Measurements from ENCODE around the gene SOX6.

Gene SOX6

GRCh38 chr11:16356057-16356760 is at the start of gene SOX6:
TSS of gene SOX6 (minus strand) at chr11:16356546. CDS start at chr11:16341248, 15,298 bp downstream.
- Histone ChIP-seq H3K9me3 (ENCODE audit: control insufficient read depth, insufficient read depth, low read length) (no peaks in the 10 kb centered on the region), H3K4me1 (ENCODE audit: control insufficient read depth, insufficient read depth, low read length) (no peaks in the 10 kb centered on the region), H3K4me3 (ENCODE audit: low read length) (no peak within 1 kb of the TSS), H3K27me3 (ENCODE audit: control insufficient read depth, insufficient read depth, low read length) (no peaks in the 10 kb centered on the region), H3K36me3 (ENCODE audit: control insufficient read depth, insufficient read depth, low read length) (no peaks in the 10 kb centered on the region), H3K27ac (ENCODE audit: low read length) (no peak within 1 kb of the TSS)
- no CpG with 5 or more reads among the region's 3 CpGs for WGBS (ENCODE audit: insufficient coverage, insufficient read length)
- no peak for DNase-seq (ENCODE audit: low read depth, low spot score)

GRCh38 chr11:16404781-16405285 is 48.5 kb upstream of the SOX6 start:
- peaks cover 35% of the 10 kb centered on the region for H3K27me3 ChIP-seq (ENCODE audit: control insufficient read depth, insufficient read depth, low read length)
- no peak overlapping the region for H3K4me3 ChIP-seq (ENCODE audit: low read length)
- DNase-seq (ENCODE audit: low read depth, low spot score), result no peak
- H3K9me3 ChIP-seq (ENCODE audit: control insufficient read depth, insufficient read depth, low read length), result no peaks in the 10 kb centered on the region
- no CpG with 5 or more reads among the region's 4 CpGs for WGBS (ENCODE audit: insufficient coverage, insufficient read length)
- H3K36me3 ChIP-seq (ENCODE audit: control insufficient read depth, insufficient read depth, low read length), result no peaks in the 10 kb centered on the region
- no peaks in the 10 kb centered on the region for H3K4me1 ChIP-seq (ENCODE audit: control insufficient read depth, insufficient read depth, low read length)
- no peak overlapping the region for H3K27ac ChIP-seq (ENCODE audit: low read length)

DNA sequence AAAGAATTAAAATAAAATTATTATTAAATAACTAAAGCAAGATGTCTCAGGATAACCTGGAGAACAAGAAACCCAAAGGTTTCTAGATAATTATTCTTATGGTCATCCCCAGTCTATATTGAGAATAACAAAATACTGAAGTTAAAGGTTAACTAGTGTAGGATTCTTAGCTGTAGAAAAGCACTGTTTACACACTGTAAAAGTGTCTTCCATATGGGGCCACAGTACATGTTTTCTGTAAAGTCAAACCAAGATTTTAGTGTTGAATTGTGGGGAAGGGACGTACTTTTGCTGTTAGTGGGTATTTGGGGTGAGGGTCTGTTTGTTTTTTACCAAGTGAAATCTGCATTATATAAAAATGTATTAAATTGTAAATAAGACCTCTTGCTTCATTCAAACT is 47.5 kb upstream of the SOX6 start:
- WGBS (ENCODE audit: insufficient coverage, insufficient read length), result 100% methylated on average over 1 of the region's 1 CpG
- peaks cover 39% of the 10 kb centered on the region for H3K27me3 ChIP-seq (ENCODE audit: control insufficient read depth, insufficient read depth, low read length)
- H3K4me1 ChIP-seq (ENCODE audit: control insufficient read depth, insufficient read depth, low read length), result no peaks in the 10 kb centered on the region
- no peak overlapping the region for H3K4me3 ChIP-seq (ENCODE audit: low read length)
- no peak for DNase-seq (ENCODE audit: low read depth, low spot score)
- no peaks in the 10 kb centered on the region for H3K9me3 ChIP-seq (ENCODE audit: control insufficient read depth, insufficient read depth, low read length)
- H3K36me3 ChIP-seq (ENCODE audit: control insufficient read depth, insufficient read depth, low read length), result no peaks in the 10 kb centered on the region
- H3K27ac ChIP-seq (ENCODE audit: low read length), result no peak overlapping the region

GRCh38 chr11:16403448-16403803 is 47.1 kb upstream of the SOX6 start:
- H3K36me3 ChIP-seq (ENCODE audit: control insufficient read depth, insufficient read depth, low read length), result no peaks in the 10 kb centered on the region
- H3K27me3 ChIP-seq (ENCODE audit: control insufficient read depth, insufficient read depth, low read length), result peaks cover 39% of the 10 kb centered on the region
- no CpG with 5 or more reads among the region's 2 CpGs for WGBS (ENCODE audit: insufficient coverage, insufficient read length)
- H3K4me3 ChIP-seq (ENCODE audit: low read length), result no peak overlapping the region
- DNase-seq (ENCODE audit: low read depth, low spot score), result no peak
- H3K9me3 ChIP-seq (ENCODE audit: control insufficient read depth, insufficient read depth, low read length), result no peaks in the 10 kb centered on the region
- no peaks in the 10 kb centered on the region for H3K4me1 ChIP-seq (ENCODE audit: control insufficient read depth, insufficient read depth, low read length)
- no peak overlapping the region for H3K27ac ChIP-seq (ENCODE audit: low read length)

GRCh38 chr11:16402654-16403447 is 46.5 kb upstream of the SOX6 start:
- Histone ChIP-seq H3K4me3 (ENCODE audit: low read length) (no peak overlapping the region), H3K9me3 (ENCODE audit: control insufficient read depth, insufficient read depth, low read length) (no peaks in the 10 kb centered on the region), H3K27ac (ENCODE audit: low read length) (no peak overlapping the region), H3K27me3 (ENCODE audit: control insufficient read depth, insufficient read depth, low read length) (peaks cover 41% of the 10 kb centered on the region), H3K4me1 (ENCODE audit: control insufficient read depth, insufficient read depth, low read length) (no peaks in the 10 kb centered on the region), H3K36me3 (ENCODE audit: control insufficient read depth, insufficient read depth, low read length) (no peaks in the 10 kb centered on the region)
- peak; percentile 70 for DNase-seq (ENCODE audit: low read depth, low spot score)
- no CpG with 5 or more reads among the region's 5 CpGs for WGBS (ENCODE audit: insufficient coverage, insufficient read length)

DNA sequence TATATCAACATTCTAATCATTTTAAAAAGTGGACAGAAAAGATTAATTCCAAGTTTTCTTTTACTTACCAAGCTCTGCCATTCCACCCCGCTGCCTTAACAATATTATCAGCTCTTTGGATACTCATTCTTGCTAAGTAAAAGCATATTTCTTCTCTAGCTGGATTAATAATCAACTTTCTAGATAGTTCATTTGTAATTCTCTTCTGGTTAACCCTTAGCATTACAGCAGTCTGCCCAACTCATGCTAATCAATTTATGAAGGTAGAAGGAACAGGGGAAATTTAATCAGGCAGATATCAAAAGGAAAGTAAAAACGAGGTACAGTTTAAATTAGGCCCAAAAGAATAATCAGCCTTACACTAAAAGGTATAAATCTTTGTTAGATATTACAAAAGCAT is 41.0 kb upstream of the SOX6 start:
- Histone ChIP-seq H3K4me3 (ENCODE audit: low read length) (no peak overlapping the region), H3K36me3 (ENCODE audit: control insufficient read depth, insufficient read depth, low read length) (no peaks in the 10 kb centered on the region), H3K27ac (ENCODE audit: low read length) (no peak overlapping the region), H3K4me1 (ENCODE audit: control insufficient read depth, insufficient read depth, low read length) (no peaks in the 10 kb centered on the region), H3K27me3 (ENCODE audit: control insufficient read depth, insufficient read depth, low read length) (peaks cover 18% of the 10 kb centered on the region), H3K9me3 (ENCODE audit: control insufficient read depth, insufficient read depth, low read length) (no peaks in the 10 kb centered on the region)
- no CpG with 5 or more reads among the region's 2 CpGs for WGBS (ENCODE audit: insufficient coverage, insufficient read length)
- DNase-seq (ENCODE audit: low read depth, low spot score), result no peak

GRCh38 chr11:16395601-16396000 is 39.3 kb upstream of the SOX6 start:
- no peak overlapping the region for H3K27ac ChIP-seq (ENCODE audit: low read length)
- H3K4me3 ChIP-seq (ENCODE audit: low read length), result no peak overlapping the region
- peaks cover 10% of the 10 kb centered on the region for H3K27me3 ChIP-seq (ENCODE audit: control insufficient read depth, insufficient read depth, low read length)
- no peaks in the 10 kb centered on the region for H3K4me1 ChIP-seq (ENCODE audit: control insufficient read depth, insufficient read depth, low read length)
- H3K36me3 ChIP-seq (ENCODE audit: control insufficient read depth, insufficient read depth, low read length), result no peaks in the 10 kb centered on the region
- H3K9me3 ChIP-seq (ENCODE audit: control insufficient read depth, insufficient read depth, low read length), result no peaks in the 10 kb centered on the region
- no peak for DNase-seq (ENCODE audit: low read depth, low spot score)
- no CpG with 5 or more reads among the region's 1 CpG for WGBS (ENCODE audit: insufficient coverage, insufficient read length)

DNA sequence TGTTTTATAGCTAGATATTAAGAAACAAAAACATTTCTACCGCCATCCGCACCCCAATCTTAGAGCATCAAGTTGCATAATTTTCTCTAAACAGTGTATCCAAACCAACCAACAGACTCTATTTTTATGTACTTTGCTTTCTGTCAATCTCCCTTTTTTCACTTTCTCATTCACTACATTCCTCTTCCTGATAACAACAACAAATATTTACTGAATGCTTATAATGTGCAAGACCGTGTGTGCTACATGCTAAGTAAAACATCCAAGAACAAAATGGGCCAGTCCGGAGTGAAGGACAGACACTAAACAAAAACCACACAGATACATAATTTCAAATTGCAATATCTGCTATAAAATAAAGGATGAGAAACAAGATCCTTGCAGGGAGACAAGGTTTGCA is 38.6 kb upstream of the SOX6 start:
- H3K4me1 ChIP-seq (ENCODE audit: control insufficient read depth, insufficient read depth, low read length), result no peaks in the 10 kb centered on the region
- H3K9me3 ChIP-seq (ENCODE audit: control insufficient read depth, insufficient read depth, low read length), result no peaks in the 10 kb centered on the region
- no peak overlapping the region for H3K4me3 ChIP-seq (ENCODE audit: low read length)
- no peaks in the 10 kb centered on the region for H3K36me3 ChIP-seq (ENCODE audit: control insufficient read depth, insufficient read depth, low read length)
- WGBS (ENCODE audit: insufficient coverage, insufficient read length), result no CpG with 5 or more reads among the region's 4 CpGs
- no peak for DNase-seq (ENCODE audit: low read depth, low spot score)
- H3K27me3 ChIP-seq (ENCODE audit: control insufficient read depth, insufficient read depth, low read length), result peaks cover 10% of the 10 kb centered on the region
- no peak overlapping the region for H3K27ac ChIP-seq (ENCODE audit: low read length)

GRCh38 chr11:16393340-16393739 is 37.0 kb upstream of the SOX6 start:
- Histone ChIP-seq H3K4me1 (ENCODE audit: control insufficient read depth, insufficient read depth, low read length) (no peaks in the 10 kb centered on the region), H3K27me3 (ENCODE audit: control insufficient read depth, insufficient read depth, low read length) (peaks cover 7% of the 10 kb centered on the region; the same call in 1 of the 2 replicates), H3K27ac (ENCODE audit: low read length) (no peak overlapping the region), H3K36me3 (ENCODE audit: control insufficient read depth, insufficient read depth, low read length) (no peaks in the 10 kb centered on the region), H3K4me3 (ENCODE audit: low read length) (no peak overlapping the region), H3K9me3 (ENCODE audit: control insufficient read depth, insufficient read depth, low read length) (no peaks in the 10 kb centered on the region)
- DNase-seq (ENCODE audit: low read depth, low spot score), result no peak

- Histone ChIP-seq H3K4me3 (ENCODE audit: low read length) (no peak overlapping the region), H3K4me1 (ENCODE audit: control insufficient read depth, insufficient read depth, low read length) (no peaks in the 10 kb centered on the region), H3K27ac (ENCODE audit: low read length) (no peak overlapping the region), H3K9me3 (ENCODE audit: control insufficient read depth, insufficient read depth, low read length) (no peaks in the 10 kb centered on the region), H3K36me3 (ENCODE audit: control insufficient read depth, insufficient read depth, low read length) (no peaks in the 10 kb centered on the region), H3K27me3 (ENCODE audit: control insufficient read depth, insufficient read depth, low read length) (peaks cover under 1% of the 10 kb centered on the region; the same call in 1 of the 2 replicates)
- DNase-seq (ENCODE audit: low read depth, low spot score), result no peak
Observed at GRCh38 chr11:16392616-16393015, 36.3 kb upstream of the SOX6 start.
